ENCODE measurements around the gene KRTAP12-1. TPM values are rescaled to one million over a fixed set of nuclear protein-coding genes. Genes with fewer than 3 reads are reported as not detected.
"Not testable (repeated sequence)": the region's sequence is repeated elsewhere in the genome, so short reads cannot be mapped to it uniquely, and the experiment has no call there.

Gene KRTAP12-1
- total RNA-seq, 1 donor from 2014 or later, result not detected

DNA sequence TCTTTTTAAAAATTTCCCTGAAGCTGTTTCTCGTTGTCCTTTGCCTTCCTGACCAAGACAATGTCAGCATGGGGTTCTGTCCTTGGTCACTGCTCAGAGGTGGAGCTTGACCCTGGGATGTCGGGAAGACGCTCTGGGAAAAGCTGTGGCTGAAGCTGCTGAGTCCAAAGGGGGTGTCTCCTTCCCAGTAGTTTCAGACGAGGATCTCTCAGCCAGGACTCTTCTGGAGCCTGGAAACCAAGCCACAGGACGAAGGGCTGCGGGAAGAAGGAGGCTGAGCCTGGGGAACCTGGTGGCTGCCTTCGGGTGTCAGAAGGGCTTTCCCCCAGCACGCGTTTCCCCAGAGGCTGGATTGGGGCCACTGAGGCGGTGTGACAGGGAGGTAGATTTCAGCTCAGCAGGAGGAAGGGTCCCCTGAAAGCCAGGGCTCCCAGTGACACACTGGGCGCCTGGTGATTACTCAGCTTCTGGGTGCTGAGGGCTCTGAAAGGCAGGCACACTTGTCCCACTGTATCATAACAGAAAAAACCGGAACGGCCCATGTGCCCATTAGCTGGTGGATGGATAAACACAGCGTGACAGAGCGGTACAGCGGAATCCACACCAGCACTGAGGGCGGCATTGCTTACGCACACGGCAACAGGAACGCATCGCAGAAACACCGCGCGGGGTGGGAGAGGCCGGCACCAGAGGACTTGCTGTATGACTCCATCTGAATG is 5.0 kb upstream of the KRTAP12-1 start:
- H3K4me1 ChIP-seq, result no peaks in the 10 kb centered on the region
- peaks cover 1% of the 10 kb centered on the region for H3K9me3 ChIP-seq (replicated peaks)
- peaks cover 44% of the 10 kb centered on the region for H3K27me3 ChIP-seq (ENCODE audit: low read depth)
- no peak overlapping the region for H3K4me3 ChIP-seq
- no peak for DNase-seq
- intact Hi-C loops (cut with micrococcal nuclease), result no loop called here
- TF ChIP-seq, protein P1, sequence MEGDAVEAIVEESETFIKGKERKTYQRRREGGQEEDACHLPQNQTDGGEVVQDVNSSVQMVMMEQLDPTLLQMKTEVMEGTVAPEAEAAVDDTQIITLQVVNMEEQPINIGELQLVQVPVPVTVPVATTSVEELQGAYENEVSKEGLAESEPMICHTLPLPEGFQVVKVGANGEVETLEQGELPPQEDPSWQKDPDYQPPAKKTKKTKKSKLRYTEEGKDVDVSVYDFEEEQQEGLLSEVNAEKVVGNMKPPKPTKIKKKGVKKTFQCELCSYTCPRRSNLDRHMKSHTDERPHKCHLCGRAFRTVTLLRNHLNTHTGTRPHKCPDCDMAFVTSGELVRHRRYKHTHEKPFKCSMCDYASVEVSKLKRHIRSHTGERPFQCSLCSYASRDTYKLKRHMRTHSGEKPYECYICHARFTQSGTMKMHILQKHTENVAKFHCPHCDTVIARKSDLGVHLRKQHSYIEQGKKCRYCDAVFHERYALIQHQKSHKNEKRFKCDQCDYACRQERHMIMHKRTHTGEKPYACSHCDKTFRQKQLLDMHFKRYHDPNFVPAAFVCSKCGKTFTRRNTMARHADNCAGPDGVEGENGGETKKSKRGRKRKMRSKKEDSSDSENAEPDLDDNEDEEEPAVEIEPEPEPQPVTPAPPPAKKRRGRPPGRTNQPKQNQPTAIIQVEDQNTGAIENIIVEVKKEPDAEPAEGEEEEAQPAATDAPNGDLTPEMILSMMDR (IDR thresholded peaks at IDR 0.05; ENCODE audit: borderline replicate concordance), result no peak
- H3K27ac ChIP-seq (replicated peaks), result no peak overlapping the region
- no peaks in the 10 kb centered on the region for H3K36me3 ChIP-seq

DNA sequence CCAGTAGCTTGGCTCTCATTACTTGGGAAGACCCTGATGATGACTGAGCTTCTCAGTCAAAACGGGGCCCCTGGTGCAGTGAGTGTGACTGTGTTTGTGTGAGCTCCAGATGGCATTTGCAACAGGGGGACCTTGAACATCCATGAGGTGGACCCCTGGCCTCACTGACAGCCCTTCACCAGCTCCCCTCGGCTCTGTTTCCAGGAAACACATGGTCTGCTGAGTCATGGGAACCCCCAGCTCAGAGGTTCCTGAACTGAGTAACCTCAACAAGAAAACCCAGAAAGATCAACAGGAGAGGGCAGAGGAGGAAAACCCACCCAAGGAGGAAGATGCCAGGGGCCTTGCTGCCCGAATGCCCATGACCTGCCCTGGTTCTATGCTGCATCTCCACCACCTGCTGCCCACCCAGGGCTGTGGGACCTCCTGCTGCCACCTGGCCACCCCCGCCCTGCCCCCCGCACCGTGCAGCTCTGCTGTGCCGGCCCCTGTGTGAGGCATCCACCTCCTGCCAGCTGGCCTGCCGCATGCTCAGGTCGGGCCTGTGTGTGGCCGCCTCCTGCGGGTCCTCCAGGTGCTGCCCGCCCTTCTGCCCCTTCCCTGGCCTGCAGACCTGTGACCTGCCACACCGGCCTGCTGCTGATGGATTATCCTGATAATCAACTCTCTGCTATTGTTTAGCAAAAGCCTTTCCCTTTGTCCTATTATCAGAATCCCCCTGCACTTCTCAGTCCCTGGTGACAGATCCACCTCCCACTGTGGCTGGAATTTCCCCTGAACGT is 4.2 kb upstream of the KRTAP12-1 start:
- peaks cover 47% of the 10 kb centered on the region for H3K27me3 ChIP-seq (ENCODE audit: low read depth)

DNA sequence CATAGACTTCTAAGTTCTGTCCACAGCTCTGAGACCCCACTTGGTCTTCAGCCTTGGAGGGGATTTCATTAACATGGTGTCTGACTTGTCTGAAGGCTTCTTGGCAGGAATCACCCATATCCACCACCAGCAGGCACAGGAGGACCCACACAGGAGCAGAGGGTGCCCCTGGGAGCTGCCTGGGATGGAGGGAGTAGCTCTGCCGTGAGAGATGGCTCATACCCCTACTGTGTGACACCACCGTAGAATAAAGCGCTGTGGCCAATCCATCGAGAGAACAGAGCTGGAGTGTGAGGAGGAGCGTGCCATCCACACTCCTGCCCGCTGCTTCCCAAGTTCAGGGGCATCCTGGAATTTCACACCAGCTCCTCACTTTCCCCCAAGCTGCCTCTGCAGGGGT is 3.1 kb upstream of the KRTAP12-1 start:
- peaks cover 47% of the 10 kb centered on the region for H3K27me3 ChIP-seq (ENCODE audit: low read depth)
- H3K4me1 ChIP-seq; H3K36me3 ChIP-seq; H3K9me3 ChIP-seq (replicated peaks); intact Hi-C loops (cut with micrococcal nuclease); H3K4me3 ChIP-seq; DNase-seq; H3K27ac ChIP-seq (replicated peaks): not testable (repeated sequence)

More for the DNA sequence above, 4.2 kb upstream of the KRTAP12-1 start:
- intact Hi-C loops (cut with micrococcal nuclease), result no loop called here
- Histone ChIP-seq H3K4me1 (no peaks in the 10 kb centered on the region), H3K36me3 (no peaks in the 10 kb centered on the region), H3K9me3 (replicated peaks) (no peaks in the 10 kb centered on the region), H3K4me3 (no peak overlapping the region), H3K27ac (replicated peaks) (no peak overlapping the region)
- TF ChIP-seq, protein P1 (IDR thresholded peaks at IDR 0.05; ENCODE audit: borderline replicate concordance), result no peak
- no peak for DNase-seq

DNA sequence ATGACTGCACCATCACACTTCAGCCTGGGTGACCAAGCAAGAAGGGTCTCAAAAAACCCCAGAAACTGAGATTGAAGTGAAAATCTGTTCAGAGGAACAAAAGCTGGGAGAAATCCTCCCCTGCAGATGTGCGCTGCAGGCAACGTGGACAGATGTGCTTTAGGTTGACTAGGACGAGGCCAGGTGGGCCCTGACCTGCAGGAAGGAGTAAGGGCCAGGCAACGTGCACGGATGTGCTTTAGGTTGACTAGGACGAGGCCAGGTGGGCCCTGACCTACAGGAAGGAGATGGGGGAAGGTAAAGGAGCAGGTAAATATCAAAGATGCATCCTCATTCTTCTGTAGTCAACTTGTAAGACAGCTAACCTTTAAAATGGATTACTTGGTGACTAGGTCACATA is 2.5 kb upstream of the KRTAP12-1 start:
- Histone ChIP-seq H3K4me1 (no peaks in the 10 kb centered on the region), H3K9me3 (replicated peaks) (no peaks in the 10 kb centered on the region), H3K27ac (replicated peaks) (no peak overlapping the region), H3K4me3 (no peak overlapping the region), H3K27me3 (ENCODE audit: low read depth) (peaks cover 47% of the 10 kb centered on the region), H3K36me3 (no peaks in the 10 kb centered on the region)
- intact Hi-C loops (cut with micrococcal nuclease), result no loop called here
- TF ChIP-seq, protein P1 (IDR thresholded peaks at IDR 0.05; ENCODE audit: borderline replicate concordance), result no peak
- DNase-seq, result no peak

DNA sequence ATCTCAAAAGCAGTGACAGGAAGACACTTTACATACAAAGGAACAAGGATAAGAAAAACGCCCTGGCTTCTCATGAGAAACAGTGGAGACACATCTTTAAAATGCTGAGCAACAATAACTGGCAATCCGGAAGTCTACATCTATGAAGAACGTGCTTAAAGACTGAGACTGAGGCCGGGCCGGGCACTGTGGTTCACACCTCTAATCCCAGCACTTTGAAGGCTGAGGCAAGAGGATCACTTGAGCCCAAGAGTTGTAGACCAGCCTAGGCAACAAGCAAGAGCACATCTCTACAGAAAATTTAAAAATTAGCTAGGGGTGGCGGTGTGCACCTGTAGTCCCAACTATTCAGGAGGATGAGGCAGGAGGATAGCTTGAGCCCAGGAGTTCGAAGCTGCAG is 2.1 kb upstream of the KRTAP12-1 start:
- H3K36me3 ChIP-seq, result no peaks in the 10 kb centered on the region
- peaks cover 47% of the 10 kb centered on the region for H3K27me3 ChIP-seq (ENCODE audit: low read depth)
- no peak for DNase-seq
- H3K9me3 ChIP-seq (replicated peaks), result no peaks in the 10 kb centered on the region
- TF ChIP-seq, protein P1 (IDR thresholded peaks at IDR 0.05; ENCODE audit: borderline replicate concordance), result no peak
- H3K27ac ChIP-seq (replicated peaks), result no peak overlapping the region
- H3K4me1 ChIP-seq, result no peaks in the 10 kb centered on the region
- intact Hi-C loops (cut with micrococcal nuclease), result no loop called here
- H3K4me3 ChIP-seq, result no peak overlapping the region

All from left ventricle myocardium inferior (tissue), 1 donor.